OCI-LY3 (cell line): ENCODE results near the gene ZNF598.
"Not testable (repeated sequence)": the region's sequence is repeated elsewhere in the genome, so short reads cannot be mapped to it uniquely, and the experiment has no call there.

Experiments
- EZH2phosphoT487 ChIP-seq: fragments of 200-600 bp; shearing (Covaris generic); IDR thresholded peaks from 2 replicates; pipeline ENCODE4 v1.6.1; 2018; ENCODE audit warnings: antibody characterized with exemption, mixed run types, low read depth
- TF ChIP-seq, protein P1 (sequence below): fragments of 200-600, 300-600 bp; sonication (generic); IDR thresholded peaks from 2 replicates; pipeline ENCODE4 v1.5.1; 2014; ENCODE audit warnings: antibody characterized with exemption, low read length, low read depth

- TF ChIP-seq, protein P1, sequence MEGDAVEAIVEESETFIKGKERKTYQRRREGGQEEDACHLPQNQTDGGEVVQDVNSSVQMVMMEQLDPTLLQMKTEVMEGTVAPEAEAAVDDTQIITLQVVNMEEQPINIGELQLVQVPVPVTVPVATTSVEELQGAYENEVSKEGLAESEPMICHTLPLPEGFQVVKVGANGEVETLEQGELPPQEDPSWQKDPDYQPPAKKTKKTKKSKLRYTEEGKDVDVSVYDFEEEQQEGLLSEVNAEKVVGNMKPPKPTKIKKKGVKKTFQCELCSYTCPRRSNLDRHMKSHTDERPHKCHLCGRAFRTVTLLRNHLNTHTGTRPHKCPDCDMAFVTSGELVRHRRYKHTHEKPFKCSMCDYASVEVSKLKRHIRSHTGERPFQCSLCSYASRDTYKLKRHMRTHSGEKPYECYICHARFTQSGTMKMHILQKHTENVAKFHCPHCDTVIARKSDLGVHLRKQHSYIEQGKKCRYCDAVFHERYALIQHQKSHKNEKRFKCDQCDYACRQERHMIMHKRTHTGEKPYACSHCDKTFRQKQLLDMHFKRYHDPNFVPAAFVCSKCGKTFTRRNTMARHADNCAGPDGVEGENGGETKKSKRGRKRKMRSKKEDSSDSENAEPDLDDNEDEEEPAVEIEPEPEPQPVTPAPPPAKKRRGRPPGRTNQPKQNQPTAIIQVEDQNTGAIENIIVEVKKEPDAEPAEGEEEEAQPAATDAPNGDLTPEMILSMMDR = not testable (repeated sequence)
- not testable (repeated sequence) for TF ChIP-seq EZH2phosphoT487
Measured at GRCh38 chr16:2011726-2012125, 2.1 kb upstream of the ZNF598 start.
